BLaER1 (cell line): ENCODE results near the gene CCDC170.

ENCODE experiments used
- H3K27ac ChIP-seq: shearing (Covaris generic); formaldehyde crosslinking; 2 replicates; pipeline ENCODE4 v1.8.1; 2022
- H3K27me3 ChIP-seq: shearing (Covaris generic); formaldehyde crosslinking; 2 replicates; pipeline ENCODE4 v1.8.1; 2022
- H3K36me3 ChIP-seq: shearing (Covaris generic); formaldehyde crosslinking; 2 replicates; pipeline ENCODE4 v1.8.1; 2022
- H3K4me1 ChIP-seq: shearing (Covaris generic); formaldehyde crosslinking; 2 replicates; pipeline ENCODE4 v1.8.1; 2022
- H3K4me2 ChIP-seq: shearing (Covaris generic); formaldehyde crosslinking; 2 replicates; pipeline ENCODE4 v1.8.1; 2022
- H3K4me3 ChIP-seq: shearing (Covaris generic); formaldehyde crosslinking; 2 replicates; pipeline ENCODE4 v1.8.1; 2022
- H3K9ac ChIP-seq: shearing (Covaris generic); formaldehyde crosslinking; 2 replicates; pipeline ENCODE4 v1.8.1; 2022
- H3K9me3 ChIP-seq: shearing (Covaris generic); formaldehyde crosslinking; 2 replicates; pipeline ENCODE4 v1.8.1; 2022
- H4K20me1 ChIP-seq: shearing (Covaris generic); formaldehyde crosslinking; 2 replicates; pipeline ENCODE4 v1.8.1; 2022
- Cebpa-rat ChIP-seq: shearing (Covaris generic); IDR thresholded peaks from 2 replicates; pipeline ENCODE4 v1.8.1; 2022

The CCDC170 gene

GRCh38 chr6:151624900-151625536 lies 131.2 kb downstream of the CCDC170 start:
- TF ChIP-seq Cebpa-rat = no peak
- Histone ChIP-seq H4K20me1 (no peaks in the 10 kb centered on the region), H3K4me2 (no peak overlapping the region), H3K27me3 (no peaks in the 10 kb centered on the region), H3K4me3 (no peak overlapping the region), H3K9me3 (no peaks in the 10 kb centered on the region), H3K9ac (no peak overlapping the region), H3K27ac (no peak overlapping the region), H3K4me1 (no peaks in the 10 kb centered on the region), H3K36me3 (no peaks in the 10 kb centered on the region)

- Histone ChIP-seq H3K4me1 (no peaks in the 10 kb centered on the region), H3K36me3 (no peaks in the 10 kb centered on the region), H3K9me3 (no peaks in the 10 kb centered on the region), H3K4me3 (no peak overlapping the region), H4K20me1 (no peaks in the 10 kb centered on the region), H3K4me2 (no peak overlapping the region), H3K27ac (no peak overlapping the region), H3K9ac (no peak overlapping the region), H3K27me3 (no peaks in the 10 kb centered on the region)
- TF ChIP-seq Cebpa-rat = no peak
Measured at GRCh38 chr6:151627689-151628444, 134.1 kb downstream of the CCDC170 start.

GRCh38 chr6:151629791-151630190 lies 136.0 kb downstream of the CCDC170 start:
- Histone ChIP-seq H3K4me3 (no peak overlapping the region), H3K4me1 (no peaks in the 10 kb centered on the region), H3K27ac (no peak overlapping the region), H4K20me1 (no peaks in the 10 kb centered on the region), H3K9ac (no peak overlapping the region), H3K9me3 (no peaks in the 10 kb centered on the region), H3K36me3 (no peaks in the 10 kb centered on the region), H3K27me3 (no peaks in the 10 kb centered on the region), H3K4me2 (no peak overlapping the region)
- TF ChIP-seq Cebpa-rat = no peak

- no peaks in the 10 kb centered on the region for H3K36me3 ChIP-seq
Measured at GRCh38 chr6:151630387-151630786, 136.6 kb downstream of the CCDC170 start.

GRCh38 chr6:151630991-151631655 lies 137.3 kb downstream of the CCDC170 start:
- Histone ChIP-seq H3K36me3 (no peaks in the 10 kb centered on the region), H3K27me3 (no peaks in the 10 kb centered on the region), H3K4me1 (no peaks in the 10 kb centered on the region), H3K27ac (no peak overlapping the region), H3K9me3 (no peaks in the 10 kb centered on the region), H3K4me3 (no peak overlapping the region), H3K4me2 (no peak overlapping the region), H3K9ac (no peak overlapping the region), H4K20me1 (no peaks in the 10 kb centered on the region)
- no peak for TF ChIP-seq Cebpa-rat

More at GRCh38 chr6:151630387-151630786, 136.6 kb downstream of the CCDC170 start:
- no peak overlapping the region for H3K9ac ChIP-seq
- no peaks in the 10 kb centered on the region for H3K4me1 ChIP-seq
- no peak overlapping the region for H3K27ac ChIP-seq
- H3K27me3 ChIP-seq = no peaks in the 10 kb centered on the region
- H3K4me3 ChIP-seq = no peak overlapping the region
- TF ChIP-seq Cebpa-rat = no peak
- no peak overlapping the region for H3K4me2 ChIP-seq
- H3K9me3 ChIP-seq = no peaks in the 10 kb centered on the region
- H4K20me1 ChIP-seq = no peaks in the 10 kb centered on the region

DNA sequence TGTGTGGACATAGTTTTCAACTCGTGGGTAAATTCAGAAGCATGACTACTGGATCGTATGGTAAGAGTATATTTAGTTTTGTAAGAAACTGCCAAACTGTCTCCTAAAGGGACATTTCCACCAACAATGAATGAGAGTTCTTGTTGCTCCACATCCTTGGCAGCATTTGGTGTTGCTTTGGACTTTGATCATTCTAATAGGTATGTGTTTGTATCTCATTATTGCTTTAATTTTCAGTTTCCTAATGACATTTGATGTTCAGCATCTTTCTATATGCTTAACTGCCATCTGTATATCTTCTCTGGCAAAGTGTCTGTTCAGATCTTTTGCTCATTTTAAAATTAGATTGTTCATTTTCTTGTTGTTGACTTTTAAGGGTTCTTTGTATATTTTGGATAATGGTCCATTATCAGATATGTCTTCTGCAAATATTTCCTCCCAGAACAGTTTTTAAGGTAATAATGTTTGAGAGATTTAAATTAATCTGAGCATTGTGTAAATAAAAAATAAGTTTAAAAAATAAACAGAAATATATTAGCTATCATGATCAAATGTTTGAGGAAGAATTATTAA lies 138.7 kb downstream of the CCDC170 start:
- no peak for TF ChIP-seq Cebpa-rat
- Histone ChIP-seq H3K27me3 (no peaks in the 10 kb centered on the region), H3K9me3 (no peaks in the 10 kb centered on the region), H3K36me3 (no peaks in the 10 kb centered on the region), H3K4me2 (no peak overlapping the region), H3K4me3 (no peak overlapping the region), H3K4me1 (no peaks in the 10 kb centered on the region), H3K9ac (no peak overlapping the region), H4K20me1 (no peaks in the 10 kb centered on the region), H3K27ac (no peak overlapping the region)

DNA sequence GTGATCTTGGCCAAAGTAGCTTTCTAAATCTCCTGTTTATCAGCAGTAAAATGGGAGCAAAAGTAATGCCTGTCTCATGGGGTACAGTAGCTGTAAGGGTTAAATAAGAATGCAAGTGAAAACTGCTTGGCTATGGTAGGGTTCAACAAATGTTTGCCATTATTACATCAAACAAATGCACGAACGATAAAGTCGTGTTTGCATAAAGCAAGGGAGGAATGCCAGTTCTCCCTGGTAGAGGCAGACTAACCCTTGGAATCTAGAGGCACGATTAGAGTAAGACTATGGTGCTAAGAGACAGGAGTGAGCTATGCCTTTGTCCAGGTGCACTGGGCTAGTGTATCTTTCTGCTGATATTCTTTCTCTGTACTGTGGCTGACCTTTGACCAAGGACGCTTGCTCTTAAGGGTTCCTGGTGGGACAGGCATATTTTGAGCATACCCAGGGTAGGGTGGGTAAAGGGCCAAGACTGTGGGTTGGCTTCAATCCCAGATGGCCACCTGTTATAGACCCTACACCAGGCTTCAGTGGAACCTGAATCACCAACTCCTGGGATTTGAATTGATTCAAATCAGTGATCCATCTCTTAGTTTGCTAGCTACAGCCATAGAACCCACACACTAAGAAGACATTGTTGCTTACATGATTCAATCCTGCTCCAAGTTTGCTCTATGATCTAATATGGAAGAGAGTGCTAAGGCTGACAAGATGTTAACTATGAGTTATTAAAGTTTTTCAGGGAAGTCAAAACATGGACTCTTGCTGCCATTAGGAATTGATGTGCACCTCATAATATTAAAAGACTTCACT lies 139.9 kb downstream of the CCDC170 start:
- no peaks in the 10 kb centered on the region for H3K27me3 ChIP-seq
- peaks cover 4% of the 10 kb centered on the region; the same call in 1 of the 2 replicates for H3K9me3 ChIP-seq
- no peaks in the 10 kb centered on the region for H3K4me1 ChIP-seq
- no peaks in the 10 kb centered on the region for H4K20me1 ChIP-seq
- TF ChIP-seq Cebpa-rat = no peak
- H3K4me2 ChIP-seq = no peak overlapping the region
- no peak overlapping the region for H3K9ac ChIP-seq
- H3K27ac ChIP-seq = no peak overlapping the region
- no peak overlapping the region for H3K4me3 ChIP-seq
- no peaks in the 10 kb centered on the region for H3K36me3 ChIP-seq

GRCh38 chr6:151634336-151634720 lies 140.5 kb downstream of the CCDC170 start:
- H3K4me3 ChIP-seq = no peak overlapping the region
- no peak overlapping the region for H3K9ac ChIP-seq
- no peaks in the 10 kb centered on the region for H4K20me1 ChIP-seq
- H3K27ac ChIP-seq = no peak overlapping the region
- no peaks in the 10 kb centered on the region for H3K4me1 ChIP-seq
- TF ChIP-seq Cebpa-rat = no peak
- H3K4me2 ChIP-seq = no peak overlapping the region
- peaks cover 4% of the 10 kb centered on the region; the same call in 1 of the 2 replicates for H3K9me3 ChIP-seq
- H3K36me3 ChIP-seq = no peaks in the 10 kb centered on the region
- no peaks in the 10 kb centered on the region for H3K27me3 ChIP-seq

GRCh38 chr6:151635741-151636140 lies 141.9 kb downstream of the CCDC170 start:
- Histone ChIP-seq H3K4me3 (no peak overlapping the region), H3K27me3 (no peaks in the 10 kb centered on the region), H3K9ac (no peak overlapping the region), H3K9me3 (peaks cover 4% of the 10 kb centered on the region; the same call in 1 of the 2 replicates), H3K36me3 (no peaks in the 10 kb centered on the region), H3K4me2 (no peak overlapping the region), H3K27ac (no peak overlapping the region), H3K4me1 (no peaks in the 10 kb centered on the region), H4K20me1 (no peaks in the 10 kb centered on the region)
- no peak for TF ChIP-seq Cebpa-rat
